Endothelial cell of umbilical vein (primary cell): Measurements from ENCODE around the gene SCFD1. TPM values are rescaled to one million over a fixed set of nuclear protein-coding genes. Genes with fewer than 3 reads are reported as not detected.

Experiments
- BruUV-seq: library from RNA; stranded (reverse); fragments of 400-500 nt; replicated peaks from 2 replicates; lab custom pipeline; 2021; lab: Mats Ljungman, UMichigan
- CTCF ChIA-PET: fragments of 300-600, 350-600 bp; sonication (Branson Sonifier 250); formaldehyde crosslinking; loops from one replicate; lab custom pipeline; 2021; ENCODE audit warnings: antibody characterized with exemption, inconsistent platforms; lab: Charles Lee
- POLR2A ChIA-PET: fragments of 300-600, 350-600 bp; sonication (Branson Sonifier 250); formaldehyde crosslinking; loops from one replicate; lab custom pipeline; 2021; ENCODE audit warnings: antibody characterized with exemption, inconsistent platforms; lab: Charles Lee
- DNase-seq: peaks from one replicate; pipeline ENCODE4 v3.0.0-alpha.2; 2011; ENCODE audit warnings: low read depth, low spot score
- FAIRE-seq: peaks from 2 replicates; lab custom pipeline; 2011; peaks lifted over from hg19 to GRCh38; lab: Jason Lieb, UNC
- H2AFZ ChIP-seq: 2 replicates; pipeline ENCODE4 v1.6.0; 2012; ENCODE audit warnings: low read depth, low read length, control low read depth, inconsistent platforms
- H3K27ac ChIP-seq: 2 replicates; pipeline ENCODE4 v1.5.1; 2011; ENCODE audit warnings: low read depth, mild to moderate bottlenecking, control low read depth, low read length, moderate library complexity; ENCODE audit not compliant: insufficient read depth
- H3K27me3 ChIP-seq, 2 experiments: 2 replicates each; pipeline versions ENCODE4 v1.6.0 to v1.6.1; 2011; ENCODE audit warnings: low read length in 2 of 2, mixed read lengths in 1 of 2; ENCODE audit not compliant: control insufficient read depth in 2 of 2, insufficient read depth in 2 of 2
- H3K36me3 ChIP-seq, 2 experiments: 2 replicates in 1 of 2; 3 replicates in 1 of 2; pipeline ENCODE4 v1.5.1; 2011; ENCODE audit warnings: low read length in 2 of 2, mild to moderate bottlenecking in 1 of 2, moderate library complexity in 1 of 2; ENCODE audit not compliant: control insufficient read depth in 2 of 2, insufficient read depth in 2 of 2; ENCODE audit errors: extremely low read depth in 1 of 2
- H3K4me1 ChIP-seq: 3 replicates; pipeline ENCODE4 v1.5.1; 2011; ENCODE audit warnings: mild to moderate bottlenecking, low read length; ENCODE audit not compliant: control insufficient read depth, insufficient read depth; ENCODE audit errors: extremely low read depth
- H3K4me2 ChIP-seq: 2 replicates; pipeline ENCODE4 v1.6.1; 2011; ENCODE audit warnings: low read length, control low read depth, mixed read lengths; ENCODE audit not compliant: insufficient read depth
- H3K4me3 ChIP-seq, 3 experiments: fragments of 200-600 bp in 1 of 3; sonication (generic), shearing (Covaris generic) in 1 of 3; replicated peaks in 1 of 3; 2 replicates each; pipeline ENCODE4 v1.5.1; 2011 to 2016; ENCODE audit warnings: control low read depth in 3 of 3, low read length in 3 of 3, mild to moderate bottlenecking in 2 of 3, inconsistent platforms in 1 of 3, low read depth in 1 of 3, moderate library complexity in 1 of 3; ENCODE audit not compliant: insufficient read depth in 1 of 3
- H3K79me2 ChIP-seq: 2 replicates; pipeline ENCODE4 v1.6.0; 2012; ENCODE audit warnings: low read length, inconsistent platforms; ENCODE audit not compliant: control insufficient read depth, insufficient read depth
- H3K9ac ChIP-seq: replicated peaks from 2 replicates; pipeline ENCODE3; 2011; ENCODE audit warnings: low read length, control low read depth; ENCODE audit not compliant: insufficient read depth; ENCODE audit errors: extremely low read depth
- H3K9me1 ChIP-seq: replicated peaks from 3 replicates; pipeline ENCODE4 v1.6.0; 2011; ENCODE audit warnings: mild to moderate bottlenecking, low read length; ENCODE audit not compliant: control insufficient read depth, insufficient read depth; ENCODE audit errors: extremely low read depth
- H3K9me3 ChIP-seq: replicated peaks from 2 replicates; pipeline ENCODE4 v1.5.1; 2012; ENCODE audit warnings: low read length, inconsistent platforms; ENCODE audit not compliant: control insufficient read depth, insufficient read depth
- H4K20me1 ChIP-seq: replicated peaks from 2 replicates; pipeline ENCODE3; 2011; ENCODE audit warnings: mild to moderate bottlenecking, low read length; ENCODE audit not compliant: control insufficient read depth, insufficient read depth; ENCODE audit errors: extremely low read depth
- EZH2 ChIP-seq: IDR thresholded peaks from 2 replicates; pipeline ENCODE4 v1.6.1; 2012; ENCODE audit warnings: borderline replicate concordance, low read depth, mild to moderate bottlenecking, moderate library complexity, low read length, inconsistent platforms; ENCODE audit not compliant: severe bottlenecking
- FOS ChIP-seq: IDR thresholded peaks from 2 replicates; pipeline ENCODE4 v1.6.1; 2011; ENCODE audit warnings: mild to moderate bottlenecking, low read length, moderate library complexity, borderline replicate concordance; ENCODE audit not compliant: insufficient read depth
- GATA2 ChIP-seq: IDR thresholded peaks from 2 replicates; pipeline ENCODE4 v1.7.0; 2011; ENCODE audit warnings: low read depth, mild to moderate bottlenecking, moderate library complexity, mixed read lengths, low read length; ENCODE audit not compliant: insufficient read length, insufficient read depth
- JUN ChIP-seq: IDR thresholded peaks from 2 replicates; pipeline ENCODE4 v1.6.1; 2011; ENCODE audit warnings: borderline replicate concordance, low read depth; ENCODE audit not compliant: insufficient read length, insufficient read depth
- MYC ChIP-seq: IDR thresholded peaks from one replicate; pipeline ENCODE4 v1.6.1; 2011; ENCODE audit warnings: mild to moderate bottlenecking, low read depth, low read length
- POLR2A ChIP-seq: IDR thresholded peaks from 2 replicates; pipeline ENCODE4 v1.6.1; 2012; ENCODE audit warnings: low read depth, mild to moderate bottlenecking, control low read depth, low read length
- POLR2AphosphoS5 ChIP-seq: IDR thresholded peaks from 2 replicates; pipeline ENCODE4 v1.6.1; 2012; ENCODE audit warnings: low read depth, mild to moderate bottlenecking, control low read depth, low read length, moderate library complexity; ENCODE audit not compliant: insufficient read depth
- dilution Hi-C: fragments of 300-500 bp; cut with MboI; formaldehyde crosslinking; loops from one replicate; pipeline ENCODE4 v1.15.0; 2019; ENCODE audit warnings: low sequenced_read_pairs; ENCODE audit not compliant: extremely low pct_ligation_motif_present
- intact Hi-C: fragments of 100-400 bp; cut with micrococcal nuclease; formaldehyde crosslinking; loops from one replicate; pipeline ENCODE4 v1.10.0; 2022
- polyA plus RNA-seq, 4 experiments: library from polyadenylated mRNA; depleted of rRNA in 3 of 4; stranded (reverse) in 3 of 4; unstranded in 1 of 4; fragments of >200 nt; gene quantifications; 2 replicates each; pipeline versions ENCODE4 v1.2.1 to v1.2.3, GENCODE V29; 2011 to 2012; ENCODE audit warnings: missing spikeins in 1 of 4
- total RNA-seq: library from RNA; stranded (reverse); gene quantifications from 2 replicates; pipeline ENCODE4 v1.2.3, GENCODE V29; 2021
- TF ChIP-seq, protein P1 (sequence below): IDR thresholded peaks from 2 replicates; pipeline ENCODE4 v1.6.1; 2011; ENCODE audit not compliant: insufficient read depth, insufficient read length
- TF ChIP-seq, protein P2 (sequence below), 2 donors: IDR thresholded peaks; 1 replicate in 1 of 2; 2 replicates in 1 of 2; pipeline ENCODE4 v1.5.1; 2011; ENCODE audit warnings: low read length in 2 of 2, mild to moderate bottlenecking in 2 of 2, moderate library complexity in 2 of 2, control low read depth in 1 of 2, inconsistent platforms in 1 of 2, low read depth in 1 of 2; ENCODE audit not compliant: insufficient read depth in 1 of 2; ENCODE audit errors: extremely low read depth in 1 of 2

Gene SCFD1
- total and polyA plus RNA-seq, 2 donors (not counting 3 experiments of a cell fraction or from before 2014, with no cell fraction given): 21.3 to 59.9 TPM

DNA sequence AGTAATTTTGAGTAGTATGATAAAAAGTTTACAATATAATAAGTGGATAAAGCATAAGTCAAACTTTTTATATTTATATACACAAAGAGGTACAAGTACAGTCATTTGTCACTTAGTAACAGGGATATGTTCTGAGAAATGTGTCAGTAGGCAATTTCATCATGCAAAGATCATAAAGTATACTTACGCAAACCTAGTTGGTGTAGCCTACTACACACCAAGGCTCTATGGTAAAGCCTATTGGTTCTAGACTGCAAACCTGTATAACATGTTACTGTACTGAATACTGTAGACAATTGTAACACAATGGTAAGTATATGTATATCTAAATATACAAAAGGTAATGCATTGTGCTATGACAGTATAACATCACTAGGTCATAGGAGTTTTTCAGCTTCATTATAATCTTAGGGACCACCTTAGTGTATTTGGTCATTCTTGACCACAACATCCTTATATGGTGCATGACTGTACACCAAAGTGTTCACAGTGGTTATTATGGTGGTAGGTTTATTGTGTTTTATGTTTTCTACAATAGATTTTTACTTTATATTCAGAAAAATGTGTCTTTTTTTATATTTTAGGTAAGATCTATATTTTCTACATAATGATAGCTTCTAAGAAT, 14.9 kb upstream of the SCFD1 start:
- dilution Hi-C loops (no loop called here), intact Hi-C loops (no loop called here)
- FAIRE-seq: no peak
- DNase-seq: no peak
- Histone ChIP-seq H3K4me2 (no peak overlapping the region), H3K4me3 (no peak overlapping the region), H3K79me2 (no peaks in the 10 kb centered on the region), H3K27me3 (no peaks in the 10 kb centered on the region), H4K20me1 (no peaks in the 10 kb centered on the region), H2AFZ (no peak overlapping the region), H3K9me3 (no peaks in the 10 kb centered on the region), H3K4me1 (peaks cover 22% of the 10 kb centered on the region), H3K9ac (no peak overlapping the region), H3K27ac (no peak overlapping the region), H3K9me1 (no peaks in the 10 kb centered on the region), H3K36me3 (peaks cover 0 to 14% of the 10 kb centered on the region in 2 experiments)
- ChIA-PET POLR2A (no interaction called here), CTCF (no interaction called here)
- no peak for TF ChIP-seq POLR2AphosphoS5
- no TSS peak for BruUV-seq

DNA sequence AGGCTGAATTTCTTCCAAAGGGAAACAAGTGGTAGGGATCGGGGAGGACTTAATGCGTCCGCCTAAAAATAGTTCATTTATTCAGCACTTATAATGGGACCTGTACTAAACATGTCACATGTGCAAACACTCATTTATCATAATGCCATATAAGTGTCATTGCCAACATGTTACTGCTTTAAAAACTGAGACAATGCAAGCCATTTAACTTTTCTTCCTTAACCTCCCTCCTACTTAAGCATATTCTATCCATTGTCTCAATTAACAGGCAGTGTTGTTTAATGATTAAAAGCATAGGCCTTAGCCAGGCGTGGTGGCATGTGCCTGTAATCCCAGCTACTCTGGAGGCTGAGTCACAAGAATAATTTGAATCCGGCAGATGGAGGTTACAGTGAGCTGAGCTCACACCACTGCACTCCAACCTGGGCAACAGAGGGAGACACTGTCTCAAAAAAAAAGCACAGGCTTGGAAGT, 13.5 kb upstream of the SCFD1 start:
- Histone ChIP-seq H4K20me1 (no peaks in the 10 kb centered on the region), H3K9ac (no peak overlapping the region), H3K27me3 (no peaks in the 10 kb centered on the region), H3K4me2 (no peak overlapping the region), H2AFZ (no peak overlapping the region), H3K4me3 (no peak overlapping the region), H3K9me3 (no peaks in the 10 kb centered on the region), H3K36me3 (peaks cover 0 to 8% of the 10 kb centered on the region in 2 experiments), H3K4me1 (peaks cover 22% of the 10 kb centered on the region), H3K27ac (no peak overlapping the region), H3K79me2 (no peaks in the 10 kb centered on the region), H3K9me1 (no peaks in the 10 kb centered on the region)
- DNase-seq (no peak), FAIRE-seq (no peak)
- BruUV-seq: no TSS peak
- TF ChIP-seq FOS (no peak), POLR2A (no peak), MYC (no peak), EZH2 (no peak), GATA2 (no peak), POLR2AphosphoS5 (no peak), JUN (no peak)
- TF ChIP-seq, protein P1, sequence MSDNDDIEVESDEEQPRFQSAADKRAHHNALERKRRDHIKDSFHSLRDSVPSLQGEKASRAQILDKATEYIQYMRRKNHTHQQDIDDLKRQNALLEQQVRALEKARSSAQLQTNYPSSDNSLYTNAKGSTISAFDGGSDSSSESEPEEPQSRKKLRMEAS: no peak
- TF ChIP-seq, protein P2, sequence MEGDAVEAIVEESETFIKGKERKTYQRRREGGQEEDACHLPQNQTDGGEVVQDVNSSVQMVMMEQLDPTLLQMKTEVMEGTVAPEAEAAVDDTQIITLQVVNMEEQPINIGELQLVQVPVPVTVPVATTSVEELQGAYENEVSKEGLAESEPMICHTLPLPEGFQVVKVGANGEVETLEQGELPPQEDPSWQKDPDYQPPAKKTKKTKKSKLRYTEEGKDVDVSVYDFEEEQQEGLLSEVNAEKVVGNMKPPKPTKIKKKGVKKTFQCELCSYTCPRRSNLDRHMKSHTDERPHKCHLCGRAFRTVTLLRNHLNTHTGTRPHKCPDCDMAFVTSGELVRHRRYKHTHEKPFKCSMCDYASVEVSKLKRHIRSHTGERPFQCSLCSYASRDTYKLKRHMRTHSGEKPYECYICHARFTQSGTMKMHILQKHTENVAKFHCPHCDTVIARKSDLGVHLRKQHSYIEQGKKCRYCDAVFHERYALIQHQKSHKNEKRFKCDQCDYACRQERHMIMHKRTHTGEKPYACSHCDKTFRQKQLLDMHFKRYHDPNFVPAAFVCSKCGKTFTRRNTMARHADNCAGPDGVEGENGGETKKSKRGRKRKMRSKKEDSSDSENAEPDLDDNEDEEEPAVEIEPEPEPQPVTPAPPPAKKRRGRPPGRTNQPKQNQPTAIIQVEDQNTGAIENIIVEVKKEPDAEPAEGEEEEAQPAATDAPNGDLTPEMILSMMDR (IDR thresholded peaks at IDR 0.05; ENCODE audit: extremely low read depth in 1 of 2, insufficient read depth in 1 of 2, low read depth in 1 of 2, low read length in 2 of 2): no peak
- dilution Hi-C loops: no loop called here
- POLR2A ChIA-PET: no interaction called here
- intact Hi-C loops: no loop called here
- CTCF ChIA-PET: interaction anchor here (1.4 kb wide), 1 partner anchor 14 kb away, joined by 7 read pairs; the partner anchor contains the start of gene SCFD1
